ENCODE results near the gene SLC35E1.

SLC35E1 gene

GRCh38 chr19:16596399-16596798, 24.2 kb upstream of the SLC35E1 start:
- no peak for DNase-seq (ENCODE audit: low spot score)

GRCh38 chr19:16595097-16595496, 22.9 kb upstream of the SLC35E1 start:
- no peak for DNase-seq (ENCODE audit: low spot score)

GRCh38 chr19:16594681-16595091, 22.5 kb upstream of the SLC35E1 start:
- DNase-seq (ENCODE audit: low spot score), result no peak

GRCh38 chr19:16594131-16594586, 21.9 kb upstream of the SLC35E1 start:
- DNase-seq (ENCODE audit: low spot score), result no peak

- no peak for DNase-seq (ENCODE audit: low spot score)
Measured at GRCh38 chr19:16593181-16593580, 21.0 kb upstream of the SLC35E1 start.

GRCh38 chr19:16591803-16592556, 19.8 kb upstream of the SLC35E1 start:
- no peak for DNase-seq (ENCODE audit: low spot score)

- no peak for DNase-seq (ENCODE audit: low spot score)
Measured at GRCh38 chr19:16590876-16591802, 18.9 kb upstream of the SLC35E1 start.

GRCh38 chr19:16589917-16590316, 17.7 kb upstream of the SLC35E1 start:
- DNase-seq (ENCODE audit: low spot score), result no peak

- DNase-seq (ENCODE audit: low spot score), result no peak
Measured at GRCh38 chr19:16588824-16589577, 16.8 kb upstream of the SLC35E1 start.

- DNase-seq (ENCODE audit: low spot score), result no peak
Measured at GRCh38 chr19:16587833-16588823, 15.9 kb upstream of the SLC35E1 start.

- DNase-seq (ENCODE audit: low spot score), result no peak
Measured at GRCh38 chr19:16586991-16587832, 15.0 kb upstream of the SLC35E1 start.

GRCh38 chr19:16586477-16586871, 14.3 kb upstream of the SLC35E1 start:
- DNase-seq (ENCODE audit: low spot score), result no peak

- no peak for DNase-seq (ENCODE audit: low spot score)
Measured at GRCh38 chr19:16585808-16586476, 13.7 kb upstream of the SLC35E1 start.

- no peak for DNase-seq (ENCODE audit: low spot score)
Measured at GRCh38 chr19:16585094-16585801, 13.0 kb upstream of the SLC35E1 start.

- peak; percentile 52 for DNase-seq (ENCODE audit: low spot score)
Measured at GRCh38 chr19:16584248-16585093, 12.3 kb upstream of the SLC35E1 start.

GRCh38 chr19:16582486-16583261, 10.5 kb upstream of the SLC35E1 start:
- no peak for DNase-seq (ENCODE audit: low spot score)

GRCh38 chr19:16581971-16582343, 9.7 kb upstream of the SLC35E1 start:
- no peak for DNase-seq (ENCODE audit: low spot score)
